Measurements from ENCODE around the gene MKLN1.
A peak's percentile ranks its signal among the peaks of the same experiment; 100 is the strongest.
"Not testable (repeated sequence)": the region's sequence is repeated elsewhere in the genome, so short reads cannot be mapped to it uniquely, and the experiment has no call there.

The MKLN1 gene

DNA sequence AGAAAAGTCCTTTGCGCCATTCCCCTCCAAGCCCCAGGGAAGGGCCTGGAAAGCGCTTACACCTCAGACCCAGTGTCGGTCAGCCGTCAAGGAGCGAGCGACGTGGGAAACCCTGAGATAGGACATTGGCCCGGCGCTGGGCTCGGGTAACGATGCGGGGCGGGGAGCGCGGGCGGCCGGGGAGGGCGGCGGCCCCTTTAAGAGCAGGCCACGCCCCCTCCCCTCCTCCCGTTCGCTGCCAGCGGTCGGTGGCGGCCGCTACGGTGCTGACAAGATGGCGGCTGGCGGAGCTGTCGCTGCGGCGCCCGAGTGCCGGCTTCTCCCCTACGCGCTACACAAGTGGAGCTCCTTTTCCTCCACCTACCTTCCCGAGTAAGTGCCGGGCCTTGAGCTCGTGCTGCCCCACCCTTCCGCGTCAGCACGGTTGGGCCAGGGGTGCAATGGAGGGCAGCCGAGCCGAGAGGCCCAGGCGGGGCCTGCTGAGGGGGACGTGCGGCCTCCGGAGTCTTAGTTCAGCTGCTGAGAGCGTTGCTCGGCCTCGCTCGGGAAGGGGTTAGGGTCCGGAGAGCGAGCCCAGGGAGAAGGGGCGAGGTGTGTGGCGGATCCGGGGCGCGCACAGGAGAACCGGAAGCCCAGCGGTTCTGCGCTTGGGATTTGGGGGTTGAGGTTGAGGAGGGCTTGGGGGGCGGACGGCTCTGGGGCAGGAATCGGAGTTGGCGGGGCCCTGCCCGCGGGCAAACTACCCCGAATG lies at the start of gene MKLN1:
TSS of gene MKLN1 (plus strand) at position 251 of the 751 bp plus-strand sequence. CDS start at position 275, 24 bp downstream.
- peak; percentile 67 to 88 for DNase-seq (ENCODE audit: low read depth in 2 of 2)

DNA sequence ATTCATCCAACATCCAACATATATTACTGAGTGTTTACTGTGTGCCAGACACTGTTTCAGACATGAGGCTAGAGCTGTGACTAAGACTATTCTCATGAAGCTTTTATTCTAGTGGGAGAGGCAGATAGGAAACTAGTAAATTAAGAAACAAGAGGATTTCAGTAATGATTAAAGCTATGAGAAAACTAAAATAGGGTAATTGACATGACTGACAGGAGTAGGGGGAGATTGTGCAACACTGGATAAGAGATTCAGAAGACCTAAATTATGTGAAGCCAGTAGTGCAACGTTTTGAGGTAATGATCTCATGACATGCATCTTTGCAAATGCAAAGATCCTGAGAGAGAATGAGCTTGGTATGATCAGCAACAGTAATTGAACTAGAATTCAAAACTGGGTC lies 48.6 kb upstream of the MKLN1 start:
- no peak for DNase-seq (ENCODE audit: low read depth in 2 of 2)

DNA sequence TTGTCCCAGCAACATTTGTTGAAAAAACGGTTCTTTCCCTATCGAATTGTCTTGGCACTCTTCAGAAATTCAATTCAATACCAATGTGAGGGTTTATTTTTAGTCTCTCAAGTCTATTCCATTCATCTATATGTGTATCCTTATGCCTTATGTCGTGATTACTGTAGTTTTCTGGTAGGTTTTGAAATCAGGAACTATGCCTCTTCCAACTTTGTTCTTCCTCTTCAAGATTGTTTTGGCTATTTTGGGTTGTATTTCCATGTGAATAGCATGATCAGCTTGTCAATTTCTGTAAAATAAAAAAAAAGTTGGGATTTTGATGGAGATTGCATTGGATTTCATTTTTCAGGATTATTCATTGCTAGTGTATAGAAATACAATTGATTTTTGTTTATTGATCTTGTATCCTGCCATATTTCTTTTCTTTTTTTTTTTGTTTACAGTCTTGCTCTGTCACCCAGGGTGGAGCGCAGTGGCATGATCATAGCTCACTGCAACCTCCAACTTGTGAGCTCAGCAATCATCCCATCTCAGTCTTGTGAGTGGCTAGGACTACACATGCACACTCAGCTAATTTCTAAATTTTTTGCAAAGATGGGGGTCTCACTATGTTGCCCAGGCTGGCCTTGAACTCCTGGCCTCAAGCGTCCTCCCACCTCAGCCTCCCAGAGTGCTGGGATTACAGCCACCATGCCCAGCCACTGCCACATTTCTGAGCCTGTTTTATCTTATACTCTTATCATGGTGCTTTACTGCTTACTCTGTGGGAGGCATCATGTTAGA lies 46.2 kb upstream of the MKLN1 start:
- DNase-seq (ENCODE audit: low read depth in 2 of 2): no peak

DNA sequence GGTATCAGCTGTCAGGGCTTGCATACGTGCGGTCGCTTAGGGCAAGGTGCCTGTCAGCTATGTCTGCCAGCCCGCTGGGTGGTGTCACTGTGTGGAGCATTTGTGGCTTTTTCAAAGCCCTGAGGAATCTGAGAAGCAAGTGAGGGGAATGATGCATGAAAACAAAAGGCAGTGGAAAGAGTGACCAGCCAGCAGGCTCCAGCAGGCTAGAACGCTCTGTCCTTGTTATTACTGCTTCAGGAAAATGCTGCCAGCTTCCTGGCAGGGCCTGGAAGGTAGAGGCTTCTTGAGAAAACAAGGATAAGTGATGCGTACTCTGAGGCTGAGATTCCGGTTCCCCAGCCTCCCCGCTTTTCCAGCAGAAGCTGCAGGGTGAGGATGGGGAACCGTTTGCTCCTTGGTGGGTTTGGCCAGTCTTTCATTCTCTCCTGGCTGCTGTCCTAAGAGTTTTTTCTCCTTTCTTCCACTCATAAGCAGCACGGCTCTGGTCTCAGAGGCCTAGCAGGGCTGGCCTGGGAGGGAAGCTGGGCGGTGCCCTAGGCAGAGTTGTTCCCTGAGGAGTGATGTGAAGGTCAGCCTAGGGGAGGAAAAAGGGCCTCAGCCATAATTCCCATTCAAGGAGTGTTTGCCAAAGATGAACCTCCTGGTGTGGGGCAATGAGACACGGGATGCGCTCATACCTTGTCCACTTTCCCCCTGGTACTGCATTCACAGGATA lies 42.8 kb upstream of the MKLN1 start:
- DNase-seq (ENCODE audit: low read depth in 2 of 2): no peak

DNA sequence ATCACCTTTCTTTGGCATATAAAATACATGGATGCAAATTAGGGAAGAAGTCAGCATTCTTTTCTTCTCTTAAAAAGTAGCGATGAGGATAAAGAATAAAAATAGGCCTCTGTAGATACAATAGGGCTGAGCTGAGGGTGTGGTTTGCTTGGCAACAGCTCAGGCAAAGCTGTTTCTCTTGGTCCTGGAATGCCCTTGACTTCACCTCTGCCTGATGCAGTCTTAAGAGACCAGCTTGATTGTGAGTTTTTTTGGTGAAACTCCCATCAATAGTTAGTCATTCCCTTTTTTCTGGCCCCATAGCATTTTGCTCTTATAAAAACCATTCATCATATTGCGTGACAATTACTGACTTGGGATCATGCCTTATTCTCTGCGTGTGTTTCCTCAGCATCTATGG lies 42.1 kb upstream of the MKLN1 start:
- no peak for DNase-seq (ENCODE audit: low read depth in 2 of 2)

DNA sequence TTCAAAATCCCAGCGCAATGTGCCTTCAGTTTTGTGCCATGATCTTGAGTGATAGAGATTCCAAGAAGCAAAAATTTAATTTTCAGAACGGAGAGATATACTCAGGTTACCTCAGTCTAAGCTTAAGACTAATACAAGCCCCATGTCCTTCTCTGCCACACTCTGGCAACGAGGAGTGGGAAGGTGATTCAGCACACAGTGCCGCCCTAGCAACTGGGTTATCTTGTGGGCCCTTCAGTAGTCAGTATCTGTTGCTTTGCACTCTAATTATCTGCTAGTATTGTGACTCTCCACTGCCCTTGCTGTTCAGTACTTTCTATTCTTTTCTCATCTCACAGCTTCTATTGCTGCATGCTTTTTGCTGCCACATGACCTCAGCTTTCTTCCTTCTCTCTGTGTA lies 39.2 kb upstream of the MKLN1 start:
- DNase-seq (ENCODE audit: low read depth in 2 of 2): no peak

DNA sequence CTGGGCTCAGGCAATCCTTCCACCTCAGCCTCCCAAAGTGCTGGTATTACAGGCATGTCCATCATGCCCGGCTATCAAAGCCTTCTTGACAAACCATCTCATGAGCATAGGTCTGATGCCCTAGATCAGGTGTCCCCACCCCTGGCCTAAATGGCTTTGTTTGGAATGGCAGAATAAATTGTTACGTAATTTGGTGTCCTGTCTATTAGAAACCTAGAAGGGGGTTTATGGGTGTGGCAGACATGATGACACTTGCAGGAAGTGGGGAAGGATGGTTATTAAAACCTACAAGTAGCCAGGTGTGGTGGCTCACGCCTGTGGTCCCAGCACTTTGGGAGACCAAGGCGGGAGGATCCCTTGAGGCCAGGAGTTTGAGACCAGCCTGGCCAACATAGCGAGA lies 38.6 kb upstream of the MKLN1 start:
- DNase-seq (ENCODE audit: low read depth in 2 of 2): no peak

DNA sequence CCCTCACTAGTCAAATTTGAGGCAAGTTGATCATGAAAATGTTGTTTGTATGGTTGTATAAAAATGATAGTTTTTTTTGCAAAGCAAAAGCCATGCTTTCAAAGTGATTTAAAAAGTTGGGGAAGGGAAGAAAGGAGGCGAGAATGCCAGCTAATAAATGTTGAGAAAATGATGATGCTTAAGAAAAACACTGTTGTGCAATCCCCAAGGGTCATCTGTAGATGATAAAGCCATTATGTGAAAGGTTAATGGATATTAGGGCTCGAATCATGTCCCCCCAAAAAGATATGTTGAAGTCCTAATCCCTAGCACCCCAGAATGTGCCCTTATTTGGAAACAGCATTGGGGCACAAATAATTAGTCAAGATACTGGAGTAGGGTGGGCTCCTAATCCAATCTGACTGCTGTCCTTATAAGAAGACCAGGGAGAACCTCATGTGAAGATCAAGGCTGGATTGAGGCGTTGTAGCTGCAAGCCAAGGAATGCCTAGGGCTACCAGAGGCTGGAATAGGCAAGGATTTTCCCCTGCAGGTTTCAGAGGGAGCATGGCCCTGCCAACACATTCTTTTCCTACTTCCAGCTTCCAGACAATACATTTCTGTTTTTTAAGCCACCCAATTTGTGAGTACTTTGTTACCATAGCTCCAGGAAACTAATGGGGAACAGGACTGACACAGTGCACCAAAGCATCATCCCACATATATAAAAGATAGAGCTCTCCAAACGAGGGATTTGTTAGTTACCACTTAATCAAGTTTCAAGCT lies 35.4 kb upstream of the MKLN1 start:
- no peak for DNase-seq (ENCODE audit: low read depth in 2 of 2)

DNA sequence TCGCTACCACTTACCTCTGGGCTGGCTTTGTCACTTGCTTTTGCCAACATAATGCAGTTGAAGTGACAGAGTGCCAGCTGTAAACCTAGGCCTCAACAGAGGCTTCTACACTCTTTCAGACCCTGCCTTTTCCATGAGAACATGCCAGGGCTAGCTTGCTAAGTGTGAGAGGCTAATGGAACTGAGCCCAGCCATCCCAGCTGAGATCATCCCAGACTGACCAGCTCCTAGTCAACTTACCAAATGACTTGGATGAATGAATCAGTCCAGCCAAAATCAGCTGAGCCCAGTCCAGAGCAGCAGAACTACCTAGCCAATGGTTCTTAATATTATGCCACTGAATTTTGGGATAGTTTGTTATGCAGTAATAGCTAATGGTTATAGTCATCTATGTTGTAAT lies 34.7 kb upstream of the MKLN1 start:
- DNase-seq (ENCODE audit: low read depth in 2 of 2): no peak

DNA sequence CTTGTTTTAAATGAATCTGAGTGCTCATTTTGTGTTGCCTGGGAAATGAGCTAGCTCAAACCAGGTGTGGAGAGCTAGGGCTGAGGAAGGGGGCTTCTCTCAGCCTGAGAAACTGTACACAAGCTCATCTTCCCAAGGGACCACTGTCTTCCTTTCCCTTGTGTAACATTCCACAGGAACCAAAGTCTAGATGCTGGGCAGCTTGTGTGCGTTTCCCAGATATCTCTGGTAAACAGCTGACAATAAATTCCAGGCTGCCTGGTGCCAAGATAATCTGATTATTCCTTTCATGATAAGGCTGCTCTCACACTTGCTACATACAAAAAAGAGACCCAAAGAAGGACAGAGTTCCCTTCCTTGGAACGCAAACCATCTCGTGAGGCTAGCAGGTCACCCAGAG lies 33.1 kb upstream of the MKLN1 start:
- no peak for DNase-seq (ENCODE audit: low read depth in 2 of 2)

DNA sequence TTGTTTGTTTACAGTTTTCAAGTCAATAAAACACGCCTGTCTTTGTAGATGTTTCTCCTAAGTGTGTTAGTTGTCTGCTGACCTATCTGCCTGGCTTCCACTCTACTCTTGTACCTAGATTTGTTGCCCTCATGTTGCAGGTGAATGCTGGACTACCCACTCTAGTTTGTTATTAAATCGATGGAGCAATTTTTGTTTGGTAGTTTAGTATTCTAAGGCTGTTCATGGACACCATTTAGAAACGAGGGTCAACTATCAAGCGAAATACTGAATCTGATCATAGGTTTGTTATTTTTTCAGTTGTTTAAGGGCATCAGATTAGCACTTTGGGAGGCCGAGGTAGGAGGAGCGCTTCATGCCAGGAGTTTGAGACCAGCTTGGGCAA lies 29.1 kb upstream of the MKLN1 start:
- no peak for DNase-seq (ENCODE audit: low read depth in 2 of 2)

DNA sequence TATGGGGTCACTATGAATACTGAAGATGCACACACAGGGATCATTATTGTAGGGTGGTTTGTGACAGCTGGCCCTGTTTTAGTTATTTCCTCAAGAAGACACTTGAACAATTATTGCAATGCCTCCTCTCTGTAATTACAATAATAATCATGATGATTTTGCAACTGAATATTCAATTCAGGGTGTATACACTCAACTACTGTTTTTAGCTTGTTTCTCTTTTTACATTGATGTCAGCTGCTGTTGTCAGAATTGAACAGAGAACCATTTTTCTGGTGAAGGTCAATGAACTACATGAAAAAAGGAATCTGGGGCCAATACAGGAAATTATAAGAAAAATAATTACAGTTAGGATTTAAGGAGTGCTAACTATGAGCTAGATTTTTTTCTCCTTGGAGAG lies 28.6 kb upstream of the MKLN1 start:
- no peak for DNase-seq (ENCODE audit: low read depth in 2 of 2)

DNA sequence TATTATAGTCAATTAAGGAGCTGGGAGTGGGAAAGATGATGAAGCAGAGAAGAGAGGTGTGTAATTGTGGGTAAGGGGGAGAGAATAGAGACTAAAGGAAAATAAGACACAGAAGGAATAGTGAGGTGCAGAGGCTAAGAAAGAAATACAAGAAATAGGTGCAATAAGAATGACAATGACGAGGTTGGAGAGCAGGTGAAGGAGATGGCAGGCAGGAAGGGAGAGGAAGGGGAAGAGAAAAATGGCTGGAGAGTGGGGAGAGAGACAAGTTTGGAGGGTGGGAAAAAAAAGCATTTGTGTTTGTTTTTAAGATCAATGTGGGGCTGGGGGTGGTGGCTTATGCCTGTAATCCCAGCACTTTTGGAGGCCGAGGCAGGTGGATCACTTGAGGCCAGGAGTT lies 27.6 kb upstream of the MKLN1 start:
- no peak for DNase-seq (ENCODE audit: low read depth in 2 of 2)

DNA sequence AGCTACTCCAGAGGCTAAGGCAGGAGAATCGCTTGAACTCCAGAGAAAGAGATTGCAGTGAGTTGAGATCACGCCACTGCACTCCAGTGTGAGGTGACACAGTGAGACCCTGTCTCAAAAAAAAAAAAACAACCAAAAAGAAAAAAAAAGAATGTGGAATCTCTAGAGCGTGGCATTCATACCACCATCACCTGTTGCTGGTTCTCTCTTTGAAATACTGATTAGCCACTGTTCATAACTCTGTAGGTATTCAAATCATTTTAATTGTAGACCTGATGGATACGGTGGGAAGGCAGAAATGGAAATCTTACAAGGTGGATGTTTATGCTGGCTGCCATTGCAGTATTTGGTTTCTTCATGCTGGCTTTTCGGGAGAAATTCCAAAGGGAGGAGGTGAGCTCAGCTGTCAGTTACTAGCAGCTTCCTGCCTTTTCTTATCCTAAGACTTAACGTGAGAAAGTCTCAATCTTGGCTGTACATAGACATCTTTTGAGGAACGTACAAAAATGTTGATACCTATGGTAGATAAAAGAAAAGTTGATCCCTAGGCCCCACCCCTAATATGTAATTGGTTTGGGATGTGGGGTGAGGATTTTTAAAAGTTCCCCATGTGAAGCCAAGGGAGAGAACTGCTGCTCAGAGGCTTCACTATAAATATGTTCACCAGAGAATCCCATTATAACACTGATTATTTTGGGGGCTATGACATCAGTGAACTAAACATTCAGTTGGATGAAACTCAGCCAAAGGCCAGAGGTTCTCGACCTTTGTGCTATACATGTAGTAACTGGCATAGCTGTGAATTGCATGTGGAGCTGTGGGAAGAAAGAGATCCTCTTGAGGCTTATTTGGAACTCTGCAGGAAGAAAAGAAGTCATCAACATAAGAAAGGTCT lies 26.9 kb upstream of the MKLN1 start:
- DNase-seq (ENCODE audit: low read depth in 2 of 2): no peak

DNA sequence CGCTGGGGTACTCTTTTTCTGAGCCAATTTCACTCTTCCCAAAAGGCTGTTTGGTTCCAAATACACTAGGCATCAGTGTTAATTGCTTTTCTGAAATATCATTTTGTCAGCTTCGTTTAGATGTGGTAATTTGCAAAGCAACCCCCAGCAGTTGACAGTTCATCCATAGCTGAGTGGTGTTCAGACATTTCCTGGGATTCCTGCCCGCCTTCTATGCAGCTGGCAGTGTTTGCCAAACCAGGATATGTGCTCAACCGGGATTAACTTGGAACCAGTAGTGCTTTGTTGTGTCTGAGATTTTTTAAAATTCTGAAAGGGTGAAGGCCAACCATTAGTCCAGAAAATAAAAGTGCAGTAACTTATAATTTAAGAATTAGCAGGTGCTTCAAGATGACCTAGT lies 25.2 kb upstream of the MKLN1 start:
- no peak for DNase-seq (ENCODE audit: low read depth in 2 of 2)

DNA sequence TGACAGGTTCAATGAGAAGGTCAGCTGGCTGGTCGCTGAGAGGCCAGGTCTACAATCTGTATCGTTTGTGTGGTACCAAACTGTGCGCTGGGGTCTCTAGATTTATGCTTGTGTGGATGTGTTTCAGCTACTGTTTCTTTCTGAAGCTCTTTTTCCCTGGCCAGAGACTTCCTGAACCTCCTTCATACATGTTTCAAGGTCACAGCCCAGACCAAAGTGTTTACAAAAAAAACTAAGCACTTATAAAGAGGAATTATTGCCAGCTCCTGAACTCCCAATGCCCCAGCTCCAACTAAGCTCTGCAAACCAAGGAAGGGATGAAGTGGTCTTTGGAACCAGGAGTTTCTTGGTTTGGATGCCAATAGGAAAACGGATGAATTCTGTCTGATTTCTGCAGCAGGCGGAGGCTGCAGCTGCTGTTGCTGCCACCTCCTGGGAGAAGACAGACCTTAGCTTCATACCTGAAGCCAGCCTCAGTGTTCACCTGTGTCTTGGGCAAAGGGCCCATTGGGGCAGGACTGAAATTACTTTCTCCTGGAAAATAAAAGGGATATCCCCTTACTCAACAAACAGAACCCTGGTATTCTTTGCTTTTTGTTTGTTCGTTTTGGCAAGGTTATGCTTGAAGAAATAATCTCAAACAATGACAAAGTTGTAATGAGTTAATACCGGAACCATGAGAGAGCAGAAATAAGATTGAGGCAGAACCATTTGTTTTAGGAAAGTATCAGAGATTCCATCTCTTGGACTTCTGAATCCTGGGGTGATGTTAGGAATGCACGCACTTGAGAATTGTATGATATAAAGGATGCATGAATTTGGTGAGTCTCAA lies 24.6 kb upstream of the MKLN1 start:
- peak in 1 of 2 donors; percentile 4 for DNase-seq (ENCODE audit: low read depth in 2 of 2)

DNA sequence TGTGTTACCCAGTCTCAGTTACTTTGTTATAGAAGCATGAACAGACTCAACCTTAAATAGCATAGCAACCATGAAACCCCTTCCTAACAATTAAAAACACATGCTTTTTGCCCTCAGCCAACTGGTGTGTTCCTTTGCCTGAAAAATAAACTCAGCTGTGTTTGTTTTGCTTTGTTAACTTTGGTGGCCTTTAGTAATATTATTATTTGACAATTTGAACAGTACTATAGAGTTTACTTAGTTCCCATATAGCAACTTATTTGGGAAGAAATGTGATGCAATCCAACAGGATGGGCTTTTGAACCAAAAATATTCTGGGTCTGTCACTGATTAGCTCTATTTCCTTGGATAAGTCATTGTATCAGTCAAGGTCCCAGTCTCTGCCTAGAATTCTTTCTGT lies 22.5 kb upstream of the MKLN1 start:
- no peak for DNase-seq (ENCODE audit: low read depth in 2 of 2)

DNA sequence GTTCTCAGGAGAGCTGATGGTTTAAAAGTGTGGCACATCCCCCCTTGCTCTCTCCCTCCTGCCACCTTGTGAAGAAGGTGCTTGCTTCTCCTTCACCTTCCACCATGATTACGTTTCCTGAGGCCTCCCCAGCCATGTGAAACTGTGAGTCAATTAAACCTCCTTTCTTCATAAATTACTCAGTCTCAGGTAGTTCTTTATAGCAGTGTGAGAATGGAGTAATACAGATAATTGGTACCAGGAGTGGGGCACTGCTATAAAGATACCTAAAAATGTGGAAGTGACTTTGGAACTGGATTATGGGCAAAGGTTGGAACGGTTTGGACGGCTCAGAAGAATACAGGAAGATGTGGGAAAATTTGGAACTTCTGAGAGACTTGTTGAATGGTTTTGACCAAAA lies 21.6 kb upstream of the MKLN1 start:
- not testable (repeated sequence) for DNase-seq (ENCODE audit: low read depth in 2 of 2)

DNA sequence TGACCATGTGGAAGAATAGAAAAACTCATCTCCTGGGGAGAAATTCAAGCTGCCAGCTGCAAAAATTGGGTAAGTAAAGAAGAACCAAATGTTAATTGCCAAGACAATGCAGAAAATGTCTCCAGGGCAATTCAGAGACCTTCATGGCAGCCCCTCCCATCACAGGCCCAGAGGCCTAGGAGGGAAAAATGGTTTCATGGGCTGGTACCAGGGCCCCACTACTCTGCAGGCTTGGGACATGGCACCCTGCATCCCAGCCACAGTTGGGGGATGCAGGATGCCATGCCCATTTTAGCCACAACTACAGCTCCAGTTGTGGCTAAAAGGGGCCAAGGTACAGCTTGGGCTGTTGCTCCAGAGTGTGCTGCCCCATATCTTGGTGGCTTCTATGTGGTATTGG lies 20.9 kb upstream of the MKLN1 start:
- no peak for DNase-seq (ENCODE audit: low read depth in 2 of 2)

DNA sequence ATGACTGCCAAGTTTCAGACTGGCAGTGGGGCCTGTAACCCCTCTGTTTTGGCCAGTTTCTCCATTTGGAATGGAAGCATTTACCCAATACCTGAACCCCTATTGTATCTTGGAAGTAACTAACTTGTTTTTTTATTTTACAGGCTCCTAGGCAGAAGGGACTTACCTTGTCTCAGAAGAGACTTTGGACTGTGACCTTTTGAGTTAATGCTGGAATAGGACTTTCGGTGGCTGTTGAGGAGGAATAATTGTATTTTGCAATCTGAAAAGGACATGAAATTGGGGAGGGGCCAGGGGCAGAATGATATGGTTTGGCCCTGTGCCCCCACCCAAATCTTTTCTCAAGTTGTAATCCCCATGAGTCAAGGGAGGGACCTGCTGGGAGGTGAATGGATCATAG lies 20.0 kb upstream of the MKLN1 start:
- no peak for DNase-seq (ENCODE audit: low read depth in 2 of 2)
